Neutrophil (primary cell): ENCODE measurements around the gene PRPH.

ENCODE experiments used
- H3K27ac ChIP-seq: fragments of 200-600 bp; sonication (generic); 2 replicates; pipeline ENCODE4 v1.5.1; 2016; ENCODE audit warnings: mild to moderate bottlenecking, moderate library complexity
- H3K27me3 ChIP-seq: fragments of 200-600 bp; sonication (generic); 2 replicates; pipeline ENCODE4 v1.6.0; 2016; ENCODE audit warnings: mild to moderate bottlenecking
- H3K36me3 ChIP-seq: fragments of 200-600 bp; sonication (generic); 2 replicates; pipeline ENCODE4 v1.5.1; 2017
- H3K4me1 ChIP-seq, 2 experiments: fragments of 200-600 bp in 1 of 2; sonication (generic) in 1 of 2; 1 replicate in 1 of 2; 2 replicates in 1 of 2; pipeline versions ENCODE4 v1.5.1 to v1.6.1; 2013 to 2016; ENCODE audit warnings: low read depth in 1 of 2, low read length in 1 of 2, mild to moderate bottlenecking in 1 of 2, moderate library complexity in 1 of 2; ENCODE audit not compliant: control insufficient read depth in 1 of 2, insufficient read depth in 1 of 2
- H3K4me3 ChIP-seq, 2 experiments: fragments of 200-600 bp in 1 of 2; sonication (generic) in 1 of 2; 1 replicate in 1 of 2; 2 replicates in 1 of 2; pipeline ENCODE4 v1.5.1; 2013 to 2016; ENCODE audit warnings: low read depth in 1 of 2, low read length in 1 of 2, mild to moderate bottlenecking in 1 of 2, moderate library complexity in 1 of 2
- H3K9me3 ChIP-seq: fragments of 200-600 bp; sonication (generic); 2 replicates; pipeline ENCODE4 v1.5.1; 2016
- TF ChIP-seq, protein P1 (sequence below): fragments of 200-600 bp; sonication (generic); IDR thresholded peaks from 2 replicates; pipeline ENCODE4 v1.5.1; 2016; ENCODE audit warnings: antibody characterized with exemption

The PRPH gene

DNA sequence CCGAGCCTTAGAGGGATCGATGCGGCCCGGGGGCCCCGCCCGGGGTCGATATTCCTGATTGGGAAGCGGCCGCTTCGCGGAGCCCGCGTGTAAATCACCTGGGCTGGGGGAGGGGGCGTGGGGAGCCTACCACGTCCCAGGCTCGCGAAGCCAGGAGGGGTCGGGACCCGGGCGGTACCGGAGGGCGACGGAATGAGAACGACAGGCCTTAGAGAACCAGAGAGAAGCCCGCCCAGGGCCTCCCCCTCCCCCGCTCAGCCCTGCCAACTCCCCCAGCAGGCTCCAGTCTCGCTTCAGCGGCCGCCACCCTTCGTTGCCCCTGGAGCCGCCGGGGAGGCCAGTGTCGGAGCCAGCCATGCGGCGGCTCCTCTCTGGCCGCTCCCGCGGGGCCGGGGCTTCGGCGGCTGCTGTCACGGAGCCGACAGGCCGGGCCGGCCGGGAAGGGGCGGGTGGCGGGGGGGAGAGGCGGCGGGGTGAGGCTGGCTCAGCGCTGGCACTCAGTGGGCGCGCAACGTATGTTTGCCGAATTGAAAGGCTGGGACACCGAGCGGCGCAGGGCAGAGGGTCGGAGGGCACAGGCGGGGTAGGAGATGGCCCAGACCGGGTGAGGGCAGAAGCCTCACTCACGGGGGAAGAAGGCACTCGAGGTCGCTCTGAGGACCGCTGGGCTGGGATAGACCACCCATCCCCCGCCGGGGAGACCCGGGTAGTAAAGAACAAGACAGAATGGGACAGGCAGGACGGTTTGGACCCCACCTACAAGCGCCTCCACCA, 50.3 kb downstream of the PRPH start:
- H3K4me1 ChIP-seq, result peaks cover 37 to 48% of the 10 kb centered on the region in 2 experiments

DNA sequence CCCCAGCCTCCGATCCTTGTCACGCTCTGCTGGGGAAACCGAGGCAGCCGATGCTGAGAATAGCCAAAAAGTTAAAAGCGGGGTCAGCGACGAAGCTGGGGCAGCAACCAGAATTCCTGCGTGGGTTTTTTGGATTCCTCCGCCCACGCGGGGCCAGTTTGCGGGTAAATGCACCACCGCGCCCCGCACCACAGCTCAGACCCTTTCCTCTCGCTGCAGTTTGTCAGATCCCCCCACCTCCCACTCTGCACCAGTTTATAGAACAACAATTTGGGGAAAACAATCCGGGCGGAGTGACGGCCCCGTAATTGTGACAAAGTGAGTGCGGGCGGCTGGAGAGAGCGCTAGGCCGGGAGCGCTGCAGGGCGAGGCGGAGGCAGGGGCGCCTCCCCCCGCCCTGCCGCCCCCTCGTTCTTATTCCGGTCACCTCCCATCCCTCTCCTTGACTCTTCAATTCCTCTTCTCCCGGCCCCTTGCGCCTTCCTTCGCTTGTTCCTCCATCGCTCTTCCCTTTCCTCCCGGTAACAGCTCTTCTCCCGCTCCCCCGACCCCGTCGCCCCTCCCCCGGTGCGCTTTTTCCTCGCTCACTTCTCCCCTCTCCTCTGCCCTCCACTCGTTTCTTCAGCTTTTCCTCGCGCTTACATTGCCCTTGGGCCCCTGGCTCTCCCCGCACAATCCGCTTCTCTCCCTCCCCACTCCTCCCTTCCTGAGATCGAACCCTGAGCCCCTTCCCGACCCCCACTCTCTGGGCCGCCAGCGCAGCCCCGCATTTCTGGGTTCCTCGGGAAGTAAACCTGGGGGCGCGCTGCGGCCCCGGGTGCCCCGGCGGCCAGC, 51.1 kb downstream of the PRPH start:
- peaks cover 37 to 48% of the 10 kb centered on the region in 2 experiments for H3K4me1 ChIP-seq
- H3K4me3 ChIP-seq, result peak overlapping the region in 1 of 2 experiments; percentile 33
- H3K36me3 ChIP-seq, result no peaks in the 10 kb centered on the region
- H3K9me3 ChIP-seq, result no peaks in the 10 kb centered on the region
- peaks cover 100% of the 10 kb centered on the region for H3K27me3 ChIP-seq
- no peak overlapping the region for H3K27ac ChIP-seq
- TF ChIP-seq, protein P1, sequence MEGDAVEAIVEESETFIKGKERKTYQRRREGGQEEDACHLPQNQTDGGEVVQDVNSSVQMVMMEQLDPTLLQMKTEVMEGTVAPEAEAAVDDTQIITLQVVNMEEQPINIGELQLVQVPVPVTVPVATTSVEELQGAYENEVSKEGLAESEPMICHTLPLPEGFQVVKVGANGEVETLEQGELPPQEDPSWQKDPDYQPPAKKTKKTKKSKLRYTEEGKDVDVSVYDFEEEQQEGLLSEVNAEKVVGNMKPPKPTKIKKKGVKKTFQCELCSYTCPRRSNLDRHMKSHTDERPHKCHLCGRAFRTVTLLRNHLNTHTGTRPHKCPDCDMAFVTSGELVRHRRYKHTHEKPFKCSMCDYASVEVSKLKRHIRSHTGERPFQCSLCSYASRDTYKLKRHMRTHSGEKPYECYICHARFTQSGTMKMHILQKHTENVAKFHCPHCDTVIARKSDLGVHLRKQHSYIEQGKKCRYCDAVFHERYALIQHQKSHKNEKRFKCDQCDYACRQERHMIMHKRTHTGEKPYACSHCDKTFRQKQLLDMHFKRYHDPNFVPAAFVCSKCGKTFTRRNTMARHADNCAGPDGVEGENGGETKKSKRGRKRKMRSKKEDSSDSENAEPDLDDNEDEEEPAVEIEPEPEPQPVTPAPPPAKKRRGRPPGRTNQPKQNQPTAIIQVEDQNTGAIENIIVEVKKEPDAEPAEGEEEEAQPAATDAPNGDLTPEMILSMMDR, result no peak

More for the DNA sequence above, 50.3 kb downstream of the PRPH start:
- Histone ChIP-seq H3K9me3 (no peaks in the 10 kb centered on the region), H3K4me3 (peak overlapping the region in 1 of 2 experiments; percentile 33), H3K27ac (no peak overlapping the region), H3K36me3 (no peaks in the 10 kb centered on the region), H3K27me3 (peaks cover 100% of the 10 kb centered on the region)
- TF ChIP-seq, protein P1, result no peak

DNA sequence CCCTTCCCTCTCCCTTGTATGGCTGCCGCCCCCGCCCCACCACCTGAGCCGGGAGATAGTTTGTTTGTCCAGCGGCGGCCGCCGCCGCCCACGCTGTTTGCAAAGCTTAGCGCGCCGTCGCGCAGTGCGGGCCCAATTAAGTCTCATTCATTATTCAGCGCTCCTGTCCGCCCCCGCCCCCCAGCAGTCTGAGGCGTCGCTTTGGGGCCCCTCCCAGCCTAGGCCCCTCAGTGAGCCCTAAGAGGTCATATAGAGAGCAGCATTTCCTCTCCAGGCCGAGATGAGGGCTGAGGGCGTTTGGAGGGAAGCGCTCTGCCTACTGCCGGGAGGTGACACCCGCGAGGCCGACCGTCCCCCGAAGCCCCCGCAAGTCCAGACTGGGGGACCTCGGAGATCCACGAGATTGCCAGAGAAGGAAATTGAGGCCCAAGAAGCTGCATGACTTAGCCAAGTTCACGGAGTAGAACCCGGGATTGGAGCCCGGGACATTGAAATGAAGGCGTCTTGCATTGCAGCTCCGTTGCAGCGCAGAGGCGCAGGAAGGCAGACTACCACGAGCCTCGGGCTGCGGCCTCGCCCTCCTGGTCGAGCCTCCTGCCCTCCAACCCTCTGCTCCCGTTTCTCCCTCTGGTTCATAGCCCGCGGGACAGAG, 51.8 kb downstream of the PRPH start, which contains the start of gene DNAJC22:
Gene DNAJC22, plus strand, starts transcription at position 230 of the 652 bp plus-strand sequence. CDS start 1,985 bp downstream, outside the sequence.
- Histone ChIP-seq H3K36me3 (no peaks in the 10 kb centered on the region), H3K4me1 (peaks cover 37 to 48% of the 10 kb centered on the region in 2 experiments), H3K4me3 (peak within 1 kb of the TSS; percentile 6 to 33), H3K27ac (no peak within 1 kb of the TSS), H3K27me3 (peaks cover 100% of the 10 kb centered on the region), H3K9me3 (no peaks in the 10 kb centered on the region)
- TF ChIP-seq, protein P1, result no peak

DNA sequence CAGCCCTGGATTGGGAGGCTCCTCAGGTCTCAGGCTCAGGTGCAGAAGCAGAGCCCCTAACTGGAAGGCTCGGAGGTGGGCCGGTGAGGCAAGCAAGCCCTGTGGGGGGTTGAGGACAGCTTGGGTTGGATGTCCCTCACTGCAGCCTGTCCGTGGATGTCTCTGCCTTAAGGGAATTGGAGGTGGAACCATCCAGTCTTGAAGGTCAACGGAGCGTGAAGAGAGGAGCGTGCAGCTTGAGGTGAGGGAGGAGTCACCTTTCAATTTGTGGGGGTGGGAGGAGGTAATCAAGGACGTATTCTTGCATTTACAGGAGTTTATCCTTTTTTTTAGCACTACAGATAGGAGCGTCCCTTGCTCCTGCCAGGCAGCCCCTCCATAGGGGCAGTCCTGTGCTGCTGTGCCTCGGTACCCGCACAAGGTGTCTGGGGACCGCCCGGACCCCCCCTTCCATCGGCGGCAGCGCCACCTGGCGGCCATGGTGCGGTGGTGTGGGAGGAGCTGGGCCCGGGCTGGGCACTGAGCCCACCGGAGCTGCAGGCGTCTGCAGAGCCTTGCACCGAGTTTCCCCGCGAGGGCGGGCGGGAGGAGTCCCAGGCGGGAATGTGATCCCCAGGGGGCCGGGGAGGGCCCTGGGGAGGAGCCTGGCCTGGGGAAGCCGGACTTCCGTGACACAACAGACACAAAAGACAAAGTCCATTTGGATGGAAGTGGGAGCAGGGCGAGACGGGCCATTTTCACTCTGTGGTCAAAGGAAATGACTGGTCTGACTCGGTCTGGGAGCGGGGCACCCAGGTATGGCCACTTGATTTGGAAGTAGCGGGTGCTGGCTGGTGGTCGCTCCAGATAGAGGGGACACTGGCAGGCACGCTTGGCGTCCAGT, 52.6 kb downstream of the PRPH start:
- H3K4me1 ChIP-seq, result peaks cover 31 to 40% of the 10 kb centered on the region in 2 experiments
- no peaks in the 10 kb centered on the region for H3K9me3 ChIP-seq
- H3K36me3 ChIP-seq, result no peaks in the 10 kb centered on the region
- TF ChIP-seq, protein P1, result peak; percentile 84
- no peak overlapping the region for H3K27ac ChIP-seq
- peak overlapping the region; percentile 6 to 33 for H3K4me3 ChIP-seq
- H3K27me3 ChIP-seq, result peaks cover 100% of the 10 kb centered on the region
